ENCODE data around the gene DST. TPM values are rescaled to one million over a fixed set of nuclear protein-coding genes. Genes with fewer than 3 reads are reported as not detected.

DST gene
- total RNA-seq, 1 experiment from 2014 or later: 144 TPM

DNA sequence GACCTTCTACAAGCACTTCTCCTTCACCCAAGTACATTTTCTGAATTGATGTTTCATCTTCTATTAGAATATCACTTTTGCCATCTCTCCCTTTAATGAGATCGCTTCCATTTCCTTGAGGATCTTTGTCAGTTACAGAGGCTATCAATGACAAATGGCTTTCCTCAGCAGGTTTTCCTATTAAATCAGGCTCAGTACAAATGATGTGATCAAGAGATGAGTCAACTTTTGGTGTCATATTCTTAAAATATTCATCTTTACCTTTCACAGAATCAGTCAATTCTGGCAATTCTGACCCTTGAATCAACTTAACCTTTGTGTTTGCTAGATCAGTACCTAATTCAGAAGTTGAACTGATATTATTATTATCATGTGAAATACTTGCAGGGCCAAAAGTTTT is 37.3 kb downstream of the DST start:
- H4K20me1 ChIP-seq (ENCODE audit: insufficient read depth): no peaks in the 10 kb centered on the region
- intact Hi-C loops (cut with micrococcal nuclease): no loop called here
- BruUV-seq (replicated peaks): no TSS peak
- H3K27me3 ChIP-seq (ENCODE audit: insufficient read depth, low read length): no peaks in the 10 kb centered on the region
- no peak for ATAC-seq
- no peak overlapping the region for H2AFZ ChIP-seq (ENCODE audit: low read depth, low read length, poor library complexity, severe bottlenecking)
- no peaks in the 10 kb centered on the region for H3K4me1 ChIP-seq (ENCODE audit: control insufficient read depth in 1 of 2, insufficient read depth in 2 of 2, low read length in 2 of 2)
- POLR2A ChIA-PET: no interaction called here
- no peak overlapping the region for H3K4me2 ChIP-seq (ENCODE audit: low read length)
- no peak for DNase-seq (ENCODE audit: low read depth, low spot score)
- no peak for TF ChIP-seq YY1 (IDR thresholded peaks at IDR 0.05; ENCODE audit: extremely low read depth, insufficient replicate concordance, low read depth, low read length)
- no peaks in the 10 kb centered on the region for H3K9me3 ChIP-seq (ENCODE audit: control insufficient read depth in 1 of 2, insufficient read depth in 1 of 2, low read depth in 1 of 2, low read length in 2 of 2)
- peaks cover 19 to 23% of the 10 kb centered on the region in 2 experiments for H3K36me3 ChIP-seq (ENCODE audit: control insufficient read depth in 1 of 2, insufficient read depth in 2 of 2, low read length in 2 of 2)
- no peak overlapping the region for H3K27ac ChIP-seq (ENCODE audit: low read depth, low read length)
- no peaks in the 10 kb centered on the region for H3K79me2 ChIP-seq (ENCODE audit: insufficient read depth, low read length)
- no peaks in the 10 kb centered on the region for H3K9me2 ChIP-seq (ENCODE audit: insufficient read depth)
- H3K4me3 ChIP-seq (replicated peaks in 1 of 2; ENCODE audit: low read depth in 1 of 2, low read length in 2 of 2): no peak overlapping the region
- no peak overlapping the region for H3K9ac ChIP-seq (ENCODE audit: low read length)
- CTCF ChIA-PET: no interaction called here
- RAD21 ChIA-PET (ENCODE audit: low non-redundant PET in 1 of 2, low total read pairs in 2 of 2, uncharacterized antibody in 2 of 2, unreplicated experiment in 2 of 2): no interaction called here

DNA sequence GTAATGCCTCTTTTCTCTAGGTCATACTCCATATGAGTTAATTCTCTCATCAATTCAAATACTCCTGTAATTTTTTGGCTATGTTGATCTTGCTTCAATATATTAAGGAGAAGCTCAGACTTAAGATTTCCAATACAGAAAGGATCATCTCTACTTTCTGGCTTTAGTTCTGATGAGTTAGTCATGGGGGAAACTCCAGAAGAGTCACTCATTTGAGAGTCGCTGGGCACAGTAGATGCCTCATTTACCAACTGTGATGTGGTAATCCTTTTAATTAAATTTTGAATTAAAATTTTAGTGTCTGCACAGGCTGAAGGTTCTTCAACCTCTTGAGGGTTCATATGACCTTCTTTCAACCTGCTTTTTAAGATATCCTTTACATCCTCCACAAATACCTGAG is 38.5 kb downstream of the DST start:
- RAD21 ChIA-PET (ENCODE audit: low non-redundant PET in 1 of 2, low total read pairs in 2 of 2, uncharacterized antibody in 2 of 2, unreplicated experiment in 2 of 2): no interaction called here
- Histone ChIP-seq H3K9me2 (ENCODE audit: insufficient read depth) (no peaks in the 10 kb centered on the region), H3K27me3 (ENCODE audit: insufficient read depth, low read length) (no peaks in the 10 kb centered on the region), H4K20me1 (ENCODE audit: insufficient read depth) (0 out of 2 replicates have a peak, but pooled peaks cover 5% of the 10 kb centered on the region), H3K27ac (ENCODE audit: low read depth, low read length) (no peak overlapping the region), H3K9ac (ENCODE audit: low read length) (no peak overlapping the region), H3K4me3 (replicated peaks in 1 of 2; ENCODE audit: low read depth in 1 of 2, low read length in 2 of 2) (no peak overlapping the region), H3K4me2 (ENCODE audit: low read length) (no peak overlapping the region), H3K9me3 (ENCODE audit: control insufficient read depth in 1 of 2, insufficient read depth in 1 of 2, low read depth in 1 of 2, low read length in 2 of 2) (no peaks in the 10 kb centered on the region), H2AFZ (ENCODE audit: low read depth, low read length, poor library complexity, severe bottlenecking) (no peak overlapping the region), H3K36me3 (ENCODE audit: control insufficient read depth in 1 of 2, insufficient read depth in 2 of 2, low read length in 2 of 2) (peaks cover 27 to 30% of the 10 kb centered on the region in 2 experiments), H3K4me1 (ENCODE audit: control insufficient read depth in 1 of 2, insufficient read depth in 2 of 2, low read length in 2 of 2) (no peaks in the 10 kb centered on the region), H3K79me2 (ENCODE audit: insufficient read depth, low read length) (no peaks in the 10 kb centered on the region)
- TF ChIP-seq YY1 (IDR thresholded peaks at IDR 0.05; ENCODE audit: extremely low read depth, insufficient replicate concordance, low read depth, low read length) (no peak), SIN3A (IDR thresholded peaks at IDR 0.05; ENCODE audit: low read depth) (no peak), ELF1 (IDR thresholded peaks at IDR 0.05; ENCODE audit: borderline replicate concordance, low read depth) (no peak), ZNF274 (IDR thresholded peaks at IDR 0.05; ENCODE audit: low read depth, low read length) (no peak), TCF7L2 (IDR thresholded peaks at IDR 0.05; ENCODE audit: borderline replicate concordance, extremely low read depth, insufficient read depth, insufficient read length) (no peak), POLR2A (IDR thresholded peaks at IDR 0.05; ENCODE audit: borderline replicate concordance, extremely low read depth, insufficient read depth, insufficient read length) (no peak), RAD21 (IDR thresholded peaks at IDR 0.05; ENCODE audit: low read depth) (no peak), SP1 (IDR thresholded peaks at IDR 0.05; ENCODE audit: low read depth) (no peak)
- TF ChIP-seq, protein P1, sequence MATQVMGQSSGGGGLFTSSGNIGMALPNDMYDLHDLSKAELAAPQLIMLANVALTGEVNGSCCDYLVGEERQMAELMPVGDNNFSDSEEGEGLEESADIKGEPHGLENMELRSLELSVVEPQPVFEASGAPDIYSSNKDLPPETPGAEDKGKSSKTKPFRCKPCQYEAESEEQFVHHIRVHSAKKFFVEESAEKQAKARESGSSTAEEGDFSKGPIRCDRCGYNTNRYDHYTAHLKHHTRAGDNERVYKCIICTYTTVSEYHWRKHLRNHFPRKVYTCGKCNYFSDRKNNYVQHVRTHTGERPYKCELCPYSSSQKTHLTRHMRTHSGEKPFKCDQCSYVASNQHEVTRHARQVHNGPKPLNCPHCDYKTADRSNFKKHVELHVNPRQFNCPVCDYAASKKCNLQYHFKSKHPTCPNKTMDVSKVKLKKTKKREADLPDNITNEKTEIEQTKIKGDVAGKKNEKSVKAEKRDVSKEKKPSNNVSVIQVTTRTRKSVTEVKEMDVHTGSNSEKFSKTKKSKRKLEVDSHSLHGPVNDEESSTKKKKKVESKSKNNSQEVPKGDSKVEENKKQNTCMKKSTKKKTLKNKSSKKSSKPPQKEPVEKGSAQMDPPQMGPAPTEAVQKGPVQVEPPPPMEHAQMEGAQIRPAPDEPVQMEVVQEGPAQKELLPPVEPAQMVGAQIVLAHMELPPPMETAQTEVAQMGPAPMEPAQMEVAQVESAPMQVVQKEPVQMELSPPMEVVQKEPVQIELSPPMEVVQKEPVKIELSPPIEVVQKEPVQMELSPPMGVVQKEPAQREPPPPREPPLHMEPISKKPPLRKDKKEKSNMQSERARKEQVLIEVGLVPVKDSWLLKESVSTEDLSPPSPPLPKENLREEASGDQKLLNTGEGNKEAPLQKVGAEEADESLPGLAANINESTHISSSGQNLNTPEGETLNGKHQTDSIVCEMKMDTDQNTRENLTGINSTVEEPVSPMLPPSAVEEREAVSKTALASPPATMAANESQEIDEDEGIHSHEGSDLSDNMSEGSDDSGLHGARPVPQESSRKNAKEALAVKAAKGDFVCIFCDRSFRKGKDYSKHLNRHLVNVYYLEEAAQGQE (IDR thresholded peaks at IDR 0.05; ENCODE audit: low read depth): no peak
- TF ChIP-seq, protein P2, sequence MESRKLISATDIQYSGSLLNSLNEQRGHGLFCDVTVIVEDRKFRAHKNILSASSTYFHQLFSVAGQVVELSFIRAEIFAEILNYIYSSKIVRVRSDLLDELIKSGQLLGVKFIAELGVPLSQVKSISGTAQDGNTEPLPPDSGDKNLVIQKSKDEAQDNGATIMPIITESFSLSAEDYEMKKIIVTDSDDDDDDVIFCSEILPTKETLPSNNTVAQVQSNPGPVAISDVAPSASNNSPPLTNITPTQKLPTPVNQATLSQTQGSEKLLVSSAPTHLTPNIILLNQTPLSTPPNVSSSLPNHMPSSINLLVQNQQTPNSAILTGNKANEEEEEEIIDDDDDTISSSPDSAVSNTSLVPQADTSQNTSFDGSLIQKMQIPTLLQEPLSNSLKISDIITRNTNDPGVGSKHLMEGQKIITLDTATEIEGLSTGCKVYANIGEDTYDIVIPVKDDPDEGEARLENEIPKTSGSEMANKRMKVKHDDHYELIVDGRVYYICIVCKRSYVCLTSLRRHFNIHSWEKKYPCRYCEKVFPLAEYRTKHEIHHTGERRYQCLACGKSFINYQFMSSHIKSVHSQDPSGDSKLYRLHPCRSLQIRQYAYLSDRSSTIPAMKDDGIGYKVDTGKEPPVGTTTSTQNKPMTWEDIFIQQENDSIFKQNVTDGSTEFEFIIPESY (IDR thresholded peaks at IDR 0.05; ENCODE audit: extremely low read depth, insufficient replicate concordance, low read length): no peak
- TF ChIP-seq, protein P3, sequence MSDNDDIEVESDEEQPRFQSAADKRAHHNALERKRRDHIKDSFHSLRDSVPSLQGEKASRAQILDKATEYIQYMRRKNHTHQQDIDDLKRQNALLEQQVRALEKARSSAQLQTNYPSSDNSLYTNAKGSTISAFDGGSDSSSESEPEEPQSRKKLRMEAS (IDR thresholded peaks at IDR 0.05): no peak
- TF ChIP-seq, protein P4, sequence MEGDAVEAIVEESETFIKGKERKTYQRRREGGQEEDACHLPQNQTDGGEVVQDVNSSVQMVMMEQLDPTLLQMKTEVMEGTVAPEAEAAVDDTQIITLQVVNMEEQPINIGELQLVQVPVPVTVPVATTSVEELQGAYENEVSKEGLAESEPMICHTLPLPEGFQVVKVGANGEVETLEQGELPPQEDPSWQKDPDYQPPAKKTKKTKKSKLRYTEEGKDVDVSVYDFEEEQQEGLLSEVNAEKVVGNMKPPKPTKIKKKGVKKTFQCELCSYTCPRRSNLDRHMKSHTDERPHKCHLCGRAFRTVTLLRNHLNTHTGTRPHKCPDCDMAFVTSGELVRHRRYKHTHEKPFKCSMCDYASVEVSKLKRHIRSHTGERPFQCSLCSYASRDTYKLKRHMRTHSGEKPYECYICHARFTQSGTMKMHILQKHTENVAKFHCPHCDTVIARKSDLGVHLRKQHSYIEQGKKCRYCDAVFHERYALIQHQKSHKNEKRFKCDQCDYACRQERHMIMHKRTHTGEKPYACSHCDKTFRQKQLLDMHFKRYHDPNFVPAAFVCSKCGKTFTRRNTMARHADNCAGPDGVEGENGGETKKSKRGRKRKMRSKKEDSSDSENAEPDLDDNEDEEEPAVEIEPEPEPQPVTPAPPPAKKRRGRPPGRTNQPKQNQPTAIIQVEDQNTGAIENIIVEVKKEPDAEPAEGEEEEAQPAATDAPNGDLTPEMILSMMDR (IDR thresholded peaks at IDR 0.05 in 2 of 3, conservative IDR thresholded peaks at IDR 0.05 in 1 of 3; ENCODE audit: borderline replicate concordance in 1 of 3, insufficient read depth in 1 of 3, low read depth in 2 of 3, low read length in 2 of 3): no peak
- POLR2A ChIA-PET: no interaction called here
- no peak for DNase-seq (ENCODE audit: low read depth, low spot score)
- no peak for ATAC-seq
- CTCF ChIA-PET: interaction anchor here (1.1 kb wide), 1 partner anchor 9 kb away, joined by 5 read pairs; no protein-coding TSS in a partner anchor
- BruUV-seq (replicated peaks): no TSS peak
- intact Hi-C loops (cut with micrococcal nuclease): no loop called here
